Effector memory CD4-positive, alpha-beta T cell (primary cell): ENCODE results near the gene CAPN2.

Experiments
- DNase-seq, 3 donors: peaks; one replicate each; pipeline ENCODE4 v3.0.0-alpha.2; 2020
- H3K27ac ChIP-seq: 2 replicates; pipeline ENCODE4 v1.7.0; 2013; ENCODE audit warnings: mild to moderate bottlenecking, low read length, moderate library complexity; ENCODE audit not compliant: insufficient read depth, poor library complexity, severe bottlenecking
- H3K27me3 ChIP-seq: replicated peaks from 2 replicates; pipeline ENCODE4 v1.7.0; 2013; ENCODE audit warnings: mild to moderate bottlenecking, low read length; ENCODE audit not compliant: insufficient read depth, control insufficient read depth, poor library complexity, severe bottlenecking
- H3K36me3 ChIP-seq: 2 replicates; pipeline ENCODE4 v1.7.0; 2013; ENCODE audit warnings: mild to moderate bottlenecking, low read length, moderate library complexity; ENCODE audit not compliant: control insufficient read depth, insufficient read depth
- H3K4me1 ChIP-seq: 2 replicates; pipeline ENCODE4 v1.7.0; 2013; ENCODE audit warnings: low read length, mild to moderate bottlenecking; ENCODE audit not compliant: control insufficient read depth, insufficient read depth, poor library complexity, severe bottlenecking
- H3K4me3 ChIP-seq: 2 replicates; pipeline ENCODE4 v1.7.0; 2013; ENCODE audit warnings: low read length, low read depth, mild to moderate bottlenecking; ENCODE audit not compliant: insufficient read depth, poor library complexity, severe bottlenecking
- H3K9me3 ChIP-seq: 2 replicates; pipeline ENCODE4 v1.7.0; 2013; ENCODE audit warnings: mild to moderate bottlenecking, low read length, moderate library complexity; ENCODE audit not compliant: control insufficient read depth

Gene CAPN2

GRCh38 chr1:223678841-223679240 lies 33.5 kb upstream of the CAPN2 start:
- no peaks in the 10 kb centered on the region for H3K4me1 ChIP-seq
- no peaks in the 10 kb centered on the region for H3K27me3 ChIP-seq
- no peak for DNase-seq
- no peak overlapping the region for H3K4me3 ChIP-seq
- no peak overlapping the region for H3K27ac ChIP-seq
- H3K9me3 ChIP-seq, result peaks cover 7% of the 10 kb centered on the region
- H3K36me3 ChIP-seq, result no peaks in the 10 kb centered on the region

GRCh38 chr1:223680188-223680587 lies 32.2 kb upstream of the CAPN2 start:
- Histone ChIP-seq H3K4me1 (no peaks in the 10 kb centered on the region), H3K9me3 (peaks cover 7% of the 10 kb centered on the region), H3K36me3 (no peaks in the 10 kb centered on the region), H3K27ac (no peak overlapping the region), H3K27me3 (no peaks in the 10 kb centered on the region), H3K4me3 (no peak overlapping the region)
- DNase-seq, result no peak

- no peak overlapping the region for H3K4me3 ChIP-seq
- no peak for DNase-seq
- H3K27me3 ChIP-seq, result no peaks in the 10 kb centered on the region
- H3K36me3 ChIP-seq, result no peaks in the 10 kb centered on the region
- no peaks in the 10 kb centered on the region for H3K4me1 ChIP-seq
- no peak overlapping the region for H3K27ac ChIP-seq
- no peaks in the 10 kb centered on the region for H3K9me3 ChIP-seq
Observed at GRCh38 chr1:223682502-223682901, 29.8 kb upstream of the CAPN2 start.

GRCh38 chr1:223683586-223684487 lies 28.5 kb upstream of the CAPN2 start:
- Histone ChIP-seq H3K4me1 (no peaks in the 10 kb centered on the region), H3K36me3 (no peaks in the 10 kb centered on the region), H3K4me3 (no peak overlapping the region), H3K27me3 (no peaks in the 10 kb centered on the region), H3K27ac (no peak overlapping the region), H3K9me3 (no peaks in the 10 kb centered on the region)
- peak; percentile 8 to 20 (median 14) for DNase-seq

DNA sequence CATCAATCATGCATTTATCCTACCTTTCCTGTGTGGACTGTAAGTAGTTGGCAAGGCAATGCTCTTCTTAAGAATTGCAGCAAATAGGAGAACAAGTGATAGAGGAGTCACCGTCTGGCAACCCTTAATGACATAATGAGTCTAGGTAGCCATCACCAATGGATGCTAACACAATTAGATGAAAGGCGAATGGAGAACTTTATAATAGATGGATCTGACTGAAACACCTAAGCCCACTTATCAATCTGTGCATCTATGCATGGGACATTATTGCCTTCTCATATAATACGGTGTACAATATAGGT lies 27.9 kb upstream of the CAPN2 start:
- no peak for DNase-seq
- Histone ChIP-seq H3K9me3 (no peaks in the 10 kb centered on the region), H3K27ac (no peak overlapping the region), H3K36me3 (no peaks in the 10 kb centered on the region), H3K27me3 (no peaks in the 10 kb centered on the region), H3K4me1 (no peaks in the 10 kb centered on the region), H3K4me3 (no peak overlapping the region)

DNA sequence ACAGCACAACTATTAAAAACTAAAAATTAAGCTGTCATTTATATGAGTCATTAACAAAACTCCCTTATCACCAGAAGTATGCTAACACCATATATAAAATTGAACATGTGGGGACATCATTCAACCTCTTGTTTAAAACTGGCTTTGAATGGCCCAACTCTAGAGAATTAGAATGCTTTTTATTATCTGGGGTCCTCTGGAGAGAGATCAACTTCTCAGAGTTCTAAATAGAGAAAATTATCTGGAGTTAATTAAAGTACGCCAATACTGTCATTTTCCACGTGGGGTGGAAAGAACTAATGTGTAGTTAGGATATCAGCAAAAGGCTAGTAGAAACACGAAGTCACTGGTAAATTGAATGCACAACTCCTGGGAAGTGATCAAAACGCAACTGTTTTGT lies 21.2 kb upstream of the CAPN2 start:
- Histone ChIP-seq H3K36me3 (no peaks in the 10 kb centered on the region), H3K4me3 (no peak overlapping the region), H3K9me3 (no peaks in the 10 kb centered on the region), H3K27ac (no peak overlapping the region), H3K27me3 (no peaks in the 10 kb centered on the region), H3K4me1 (no peaks in the 10 kb centered on the region)
- DNase-seq, result no peak

DNA sequence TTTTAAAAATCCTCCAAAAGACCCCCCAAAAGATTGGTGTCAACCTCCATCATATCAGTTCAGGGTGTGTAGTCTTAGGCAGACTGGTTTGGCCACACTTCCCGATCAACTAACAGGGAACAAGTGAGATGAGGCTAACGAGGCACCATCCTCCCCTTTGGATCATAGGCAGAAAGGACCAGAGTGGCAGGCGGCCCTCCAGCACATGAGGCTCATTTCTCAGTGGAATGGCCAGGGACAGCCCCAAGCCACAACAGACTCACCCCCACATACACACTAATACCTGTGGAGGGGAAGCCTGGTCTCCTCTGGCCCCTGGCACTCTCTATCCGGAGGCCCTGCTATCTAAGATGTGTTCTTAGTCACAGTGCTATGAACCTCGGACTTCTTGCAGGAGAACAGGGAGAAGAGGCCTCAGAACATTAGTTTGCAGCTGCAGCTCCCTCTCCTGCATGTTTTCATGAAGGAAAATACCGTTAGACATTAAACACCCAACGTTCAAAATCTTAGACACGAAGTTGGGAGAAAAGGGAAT lies 17.3 kb upstream of the CAPN2 start:
- Histone ChIP-seq H3K27ac (no peak overlapping the region), H3K9me3 (no peaks in the 10 kb centered on the region), H3K27me3 (no peaks in the 10 kb centered on the region), H3K4me3 (no peak overlapping the region), H3K4me1 (no peaks in the 10 kb centered on the region), H3K36me3 (no peaks in the 10 kb centered on the region)
- DNase-seq, result no peak

DNA sequence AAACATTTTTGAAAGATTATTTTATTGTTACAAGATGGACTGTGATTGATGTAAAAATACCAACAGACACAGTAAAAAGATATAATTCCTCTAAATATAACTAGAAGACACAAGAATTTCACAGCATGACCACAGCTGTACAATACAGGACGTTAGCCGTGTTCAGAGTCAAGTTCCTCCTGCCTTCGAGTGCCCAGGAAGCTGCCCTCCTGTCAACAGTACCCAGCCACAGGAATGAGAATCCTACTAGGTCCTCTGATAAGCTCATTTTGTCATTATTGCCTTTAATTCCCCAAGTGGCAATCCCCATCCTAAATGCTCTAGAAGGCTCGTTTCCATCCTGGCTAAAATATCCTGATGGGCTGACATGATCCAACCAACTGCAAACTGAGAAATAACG lies 16.4 kb upstream of the CAPN2 start:
- Histone ChIP-seq H3K4me1 (no peaks in the 10 kb centered on the region), H3K9me3 (no peaks in the 10 kb centered on the region), H3K27ac (no peak overlapping the region), H3K36me3 (no peaks in the 10 kb centered on the region), H3K4me3 (no peak overlapping the region), H3K27me3 (no peaks in the 10 kb centered on the region)
- no peak for DNase-seq

DNA sequence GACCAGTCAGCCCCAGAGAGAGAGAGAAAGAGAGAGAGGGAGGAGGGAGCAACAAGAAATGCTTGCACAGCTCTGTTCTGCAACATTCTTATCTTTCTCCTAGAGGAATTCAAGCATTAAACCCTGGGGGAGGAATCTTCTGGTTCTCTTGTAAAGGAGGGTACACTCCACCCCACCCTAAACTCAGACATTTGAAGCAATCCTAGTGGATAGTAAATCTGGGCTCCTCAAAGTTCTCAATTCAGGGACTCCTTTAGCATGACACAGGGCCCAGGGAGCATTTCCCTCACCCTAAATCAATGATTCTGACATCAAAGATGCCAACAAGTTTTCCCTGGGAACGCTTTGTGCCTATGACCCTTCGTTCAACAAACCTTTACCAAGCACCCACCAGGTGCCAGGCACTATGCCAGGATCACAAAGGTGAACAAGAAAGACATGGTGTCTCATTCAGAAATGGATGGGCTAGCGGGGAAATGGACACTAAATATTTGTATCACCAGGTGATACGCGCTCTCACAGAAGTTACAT lies 11.9 kb upstream of the CAPN2 start:
- H3K27me3 ChIP-seq, result no peaks in the 10 kb centered on the region
- no peak overlapping the region for H3K4me3 ChIP-seq
- H3K9me3 ChIP-seq, result no peaks in the 10 kb centered on the region
- H3K27ac ChIP-seq, result no peak overlapping the region
- no peaks in the 10 kb centered on the region for H3K4me1 ChIP-seq
- DNase-seq, result no peak
- H3K36me3 ChIP-seq, result no peaks in the 10 kb centered on the region

GRCh38 chr1:223700942-223701637 lies 11.2 kb upstream of the CAPN2 start:
- H3K27me3 ChIP-seq, result no peaks in the 10 kb centered on the region
- no peaks in the 10 kb centered on the region for H3K9me3 ChIP-seq
- H3K27ac ChIP-seq, result no peak overlapping the region
- no peak for DNase-seq
- H3K4me1 ChIP-seq, result no peaks in the 10 kb centered on the region
- no peaks in the 10 kb centered on the region for H3K36me3 ChIP-seq
- H3K4me3 ChIP-seq, result no peak overlapping the region
